IPS-15b (cell line): ENCODE results near the gene CNIH1.
A peak's percentile ranks its signal among the peaks of the same experiment; 100 is the strongest.

Experiments
- H3K27me3 ChIP-seq: one replicate; pipeline ENCODE4 v1.6.1; 2013; ENCODE audit warnings: low read length; ENCODE audit not compliant: control insufficient read depth, insufficient read depth
- H3K36me3 ChIP-seq: one replicate; pipeline ENCODE4 v1.6.1; 2013; ENCODE audit warnings: low read length; ENCODE audit not compliant: control insufficient read depth, insufficient read depth
- H3K4me1 ChIP-seq: one replicate; pipeline ENCODE4 v1.6.1; 2013; ENCODE audit warnings: mild to moderate bottlenecking, low read length; ENCODE audit not compliant: control insufficient read depth, insufficient read depth
- H3K4me3 ChIP-seq: one replicate; pipeline ENCODE4 v1.5.1; 2013; ENCODE audit warnings: low read depth, low read length
- H3K9ac ChIP-seq: one replicate; pipeline ENCODE4 v1.6.1; 2013; ENCODE audit warnings: low read depth, mild to moderate bottlenecking, low read length
- H3K9me3 ChIP-seq: one replicate; pipeline ENCODE4 v1.6.1; 2013; ENCODE audit warnings: mild to moderate bottlenecking, low read length; ENCODE audit not compliant: control insufficient read depth, insufficient read depth

Gene CNIH1

DNA sequence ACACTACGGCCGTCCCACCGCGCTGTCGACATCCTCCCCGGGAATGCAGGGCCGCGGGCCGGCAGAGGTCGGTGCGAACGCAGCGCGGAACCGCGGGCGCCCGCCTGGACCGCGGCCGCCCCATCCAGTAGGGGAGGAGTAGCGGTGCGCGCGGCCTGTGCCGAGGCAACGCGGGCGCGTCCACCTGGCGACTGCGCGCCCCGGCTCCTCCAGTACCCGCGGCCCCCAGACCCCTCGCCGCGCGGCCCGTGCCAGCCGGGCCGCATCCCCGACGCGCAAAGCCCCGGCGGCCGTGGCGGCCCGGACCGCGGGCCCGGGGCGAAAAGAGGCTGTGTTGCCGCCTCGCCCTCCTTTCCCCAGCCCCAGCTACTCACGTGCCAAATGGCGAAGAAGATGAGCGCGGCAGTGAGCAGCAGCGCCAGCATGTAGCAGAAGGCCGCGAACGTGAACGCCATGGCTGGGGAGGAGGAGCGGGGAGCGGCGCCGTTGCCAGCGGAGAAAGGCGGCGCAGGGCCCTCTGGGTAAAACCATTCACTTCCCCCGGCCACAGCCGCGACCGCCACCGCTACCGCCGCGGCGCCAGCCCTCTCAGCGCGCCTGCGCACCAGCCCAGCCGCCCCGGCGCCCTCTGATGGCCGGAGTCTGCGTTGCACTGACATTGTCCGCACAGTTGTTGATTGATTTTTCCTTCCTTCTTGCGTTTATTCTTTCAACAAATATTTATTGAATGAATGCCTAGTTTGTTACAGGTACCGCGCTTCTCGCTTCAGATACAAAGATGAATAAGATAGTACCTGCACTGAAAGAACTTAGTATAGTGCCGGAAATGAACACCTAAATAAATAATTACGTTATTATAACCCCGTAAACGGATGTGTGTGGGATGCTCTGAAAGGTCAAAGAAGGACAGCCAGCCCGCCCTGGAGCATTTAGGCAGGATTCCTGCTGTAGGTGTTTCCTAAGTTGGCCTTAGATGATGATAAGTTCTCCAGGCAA is at the start of gene CNIH1:
CNIH1 (minus strand) TSS at position 502 of the 996 bp plus-strand sequence; CDS start at position 455, 47 bp downstream.
- no peaks in the 10 kb centered on the region for H3K27me3 ChIP-seq
- H3K36me3 ChIP-seq: no peaks in the 10 kb centered on the region
- no peaks in the 10 kb centered on the region for H3K9me3 ChIP-seq
- H3K9ac ChIP-seq: peak within 1 kb of the TSS; percentile 76
- H3K4me1 ChIP-seq: peaks cover 14% of the 10 kb centered on the region
- peak within 1 kb of the TSS; percentile 62 for H3K4me3 ChIP-seq

DNA sequence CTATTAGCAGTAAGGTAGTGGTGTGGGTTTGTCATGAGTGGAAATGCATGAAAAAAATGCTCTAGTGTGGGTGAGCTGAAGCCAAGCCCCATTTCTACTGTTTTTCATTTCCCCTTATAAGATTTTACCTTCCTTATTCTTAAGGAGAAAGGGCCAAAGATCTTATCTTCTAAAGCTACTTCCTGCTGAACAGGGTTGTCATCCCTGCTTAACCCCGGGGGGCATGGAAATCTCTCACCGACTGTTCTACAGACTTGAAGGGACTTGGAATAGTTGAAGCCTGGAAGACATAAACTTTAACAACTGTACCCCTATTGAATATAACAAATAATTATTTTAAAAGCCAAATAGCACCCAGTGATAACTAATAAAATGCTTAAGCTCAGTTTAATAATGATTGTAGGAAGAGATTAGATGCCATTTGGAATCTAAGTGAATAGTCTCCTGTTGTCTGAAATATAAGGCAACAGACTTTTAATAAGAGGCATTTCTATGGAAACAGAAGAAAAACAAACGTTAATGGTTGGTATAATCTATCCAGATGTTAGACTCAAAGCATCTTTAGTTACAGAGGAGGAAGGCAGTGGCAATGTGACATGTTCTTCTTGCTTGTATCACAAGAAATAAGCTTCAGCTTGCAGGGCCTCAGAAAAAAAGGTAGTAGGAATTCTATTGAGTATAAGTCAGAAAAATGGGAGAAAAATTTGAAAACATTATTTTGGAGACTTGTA is 49.4 kb upstream of the CNIH1 start:
- Histone ChIP-seq H3K9me3 (no peaks in the 10 kb centered on the region), H3K36me3 (no peaks in the 10 kb centered on the region), H3K4me1 (peaks cover 10% of the 10 kb centered on the region), H3K27me3 (no peaks in the 10 kb centered on the region), H3K9ac (no peak overlapping the region), H3K4me3 (no peak overlapping the region)

DNA sequence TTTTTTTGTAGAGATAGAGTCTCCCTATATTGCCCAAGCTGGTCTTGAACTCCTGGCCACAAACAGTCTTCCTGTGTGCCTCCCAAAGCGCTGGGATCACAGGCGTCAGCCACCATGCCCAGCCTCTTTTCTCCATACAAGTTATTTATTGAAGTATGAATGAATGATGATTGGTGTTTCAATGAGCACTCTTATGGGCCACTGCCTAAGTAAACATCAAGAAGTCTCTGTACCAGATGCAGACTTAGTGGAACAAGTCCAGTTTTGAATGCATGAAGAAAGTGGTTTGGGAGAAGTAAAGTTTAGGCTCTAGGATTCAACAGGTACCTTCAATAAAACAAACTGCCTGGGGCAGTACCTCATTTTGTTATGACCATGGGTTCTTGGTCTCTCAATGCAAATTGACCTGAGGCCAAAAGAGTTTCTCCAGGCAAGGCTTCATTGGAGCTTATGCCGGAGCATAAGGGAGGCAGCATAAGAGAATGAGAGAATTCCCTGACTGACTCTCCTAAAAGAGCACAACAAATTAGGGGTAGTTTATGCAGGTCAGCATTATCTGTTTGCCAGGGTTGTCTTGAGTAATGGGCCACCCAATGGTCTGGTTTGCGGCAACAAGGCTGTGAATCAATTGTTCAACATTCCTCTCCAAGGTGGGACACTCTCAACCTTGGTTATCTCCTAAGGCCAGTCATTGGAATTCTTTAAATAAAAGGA is 48.7 kb upstream of the CNIH1 start:
- Histone ChIP-seq H3K9me3 (no peaks in the 10 kb centered on the region), H3K4me3 (peak overlapping the region; percentile 71), H3K4me1 (peaks cover 10% of the 10 kb centered on the region), H3K36me3 (no peaks in the 10 kb centered on the region), H3K27me3 (no peaks in the 10 kb centered on the region), H3K9ac (no peak overlapping the region)

DNA sequence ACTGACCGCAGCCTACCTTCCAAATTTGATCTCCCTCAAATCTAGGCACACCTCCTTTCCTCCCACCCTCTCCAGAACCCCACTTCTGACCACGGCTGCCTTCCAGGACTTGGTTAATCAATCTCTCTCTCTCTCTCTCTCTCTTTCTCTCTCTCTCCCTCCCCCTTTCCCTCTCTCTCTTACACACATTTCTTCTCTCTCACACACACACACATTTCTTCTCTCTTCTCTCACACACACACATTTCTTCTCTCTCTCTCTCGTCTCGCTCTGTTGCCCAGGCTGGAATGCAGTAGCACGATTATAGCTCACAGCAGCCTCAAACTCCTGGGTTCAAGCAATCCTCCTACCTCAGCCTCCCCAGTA is 48.1 kb upstream of the CNIH1 start:
- Histone ChIP-seq H3K9me3 (no peaks in the 10 kb centered on the region), H3K4me3 (peak overlapping the region; percentile 71), H3K9ac (peak overlapping the region; percentile 57), H3K36me3 (no peaks in the 10 kb centered on the region), H3K27me3 (no peaks in the 10 kb centered on the region), H3K4me1 (peaks cover 10% of the 10 kb centered on the region)

DNA sequence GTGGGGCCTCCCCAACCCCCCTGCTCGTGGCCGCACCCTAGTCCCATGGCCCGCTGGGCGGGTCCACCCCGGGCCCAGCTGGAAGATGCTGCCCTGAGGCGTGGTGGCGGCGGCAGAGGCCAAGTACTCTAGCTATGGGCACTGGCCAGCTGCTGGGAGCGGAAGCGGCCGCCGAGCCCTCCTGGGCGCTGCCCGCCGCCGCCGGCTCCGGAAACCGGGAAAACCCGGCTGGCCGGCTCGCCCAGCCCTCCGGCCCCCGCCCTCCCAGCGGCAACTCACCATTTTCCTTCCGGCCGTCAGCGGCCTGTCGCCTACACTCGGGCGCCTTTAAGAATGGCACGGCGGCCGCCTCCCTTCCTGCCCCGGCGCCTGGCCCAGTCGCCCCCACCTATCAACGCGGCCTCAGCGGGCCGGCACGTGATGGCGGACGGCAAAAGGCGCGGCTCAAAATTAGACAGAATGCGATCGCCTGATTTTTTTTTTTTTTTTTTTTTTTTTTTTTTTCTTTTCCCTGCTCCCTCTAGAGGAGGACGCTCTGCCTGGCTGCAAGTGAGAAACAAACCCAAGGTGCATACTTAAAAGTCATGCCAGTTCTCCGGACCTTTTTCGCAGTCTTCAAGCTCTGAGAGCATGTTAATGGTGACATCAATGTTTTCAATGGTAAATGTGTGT is 47.6 kb upstream of the CNIH1 start, which contains the start of gene GMFB:
GMFB (minus strand) TSS at position 335 of the 672 bp plus-strand sequence; CDS start at position 282, 53 bp downstream.
- no peaks in the 10 kb centered on the region for H3K9me3 ChIP-seq
- H3K4me1 ChIP-seq: peaks cover 10% of the 10 kb centered on the region
- peak within 1 kb of the TSS; percentile 67 for H3K9ac ChIP-seq
- H3K4me3 ChIP-seq: peak within 1 kb of the TSS; percentile 71
- H3K36me3 ChIP-seq: no peaks in the 10 kb centered on the region
- no peaks in the 10 kb centered on the region for H3K27me3 ChIP-seq

DNA sequence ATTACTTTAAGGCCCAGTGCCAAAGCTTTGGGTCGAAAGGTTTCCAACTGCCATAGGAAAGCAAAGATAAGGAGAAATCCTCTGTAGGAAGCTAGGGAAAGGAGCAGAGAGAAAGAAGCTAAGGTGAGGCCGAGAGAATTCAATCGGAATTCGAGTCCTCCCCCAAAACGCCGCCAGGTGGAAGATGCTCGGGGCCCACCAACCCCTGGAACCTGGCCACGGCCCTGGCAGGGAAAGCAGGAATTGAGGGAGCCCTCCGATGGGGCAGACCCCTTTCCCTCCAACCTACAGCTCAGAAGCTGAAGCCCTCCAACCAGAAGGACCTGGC is 47.1 kb upstream of the CNIH1 start:
- no peaks in the 10 kb centered on the region for H3K9me3 ChIP-seq
- no peaks in the 10 kb centered on the region for H3K36me3 ChIP-seq
- peaks cover 10% of the 10 kb centered on the region for H3K4me1 ChIP-seq
- H3K4me3 ChIP-seq: peak overlapping the region; percentile 71
- H3K27me3 ChIP-seq: no peaks in the 10 kb centered on the region
- peak overlapping the region; percentile 67 for H3K9ac ChIP-seq

DNA sequence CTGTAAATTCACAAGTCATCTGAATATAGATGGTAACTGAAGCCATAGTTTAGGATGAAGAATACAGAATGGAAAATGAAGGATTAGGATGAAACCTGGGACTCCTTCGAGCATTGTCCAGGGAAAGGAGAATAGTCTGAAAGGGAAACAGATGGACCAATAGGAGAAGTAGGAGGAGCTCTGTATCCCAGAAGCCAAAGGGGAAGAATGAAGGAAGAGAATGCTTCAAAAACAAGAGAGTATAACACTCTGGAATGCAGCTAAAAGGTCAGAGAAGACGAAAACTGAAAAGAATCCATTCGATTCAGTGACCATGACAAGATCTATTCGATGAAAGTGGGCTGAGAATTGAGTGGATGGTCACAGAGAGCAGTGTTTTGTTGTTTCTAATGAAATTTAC is 46.6 kb upstream of the CNIH1 start:
- Histone ChIP-seq H3K4me3 (peak overlapping the region; percentile 71), H3K9ac (no peak overlapping the region), H3K9me3 (no peaks in the 10 kb centered on the region), H3K4me1 (peaks cover 8% of the 10 kb centered on the region), H3K36me3 (no peaks in the 10 kb centered on the region), H3K27me3 (no peaks in the 10 kb centered on the region)

DNA sequence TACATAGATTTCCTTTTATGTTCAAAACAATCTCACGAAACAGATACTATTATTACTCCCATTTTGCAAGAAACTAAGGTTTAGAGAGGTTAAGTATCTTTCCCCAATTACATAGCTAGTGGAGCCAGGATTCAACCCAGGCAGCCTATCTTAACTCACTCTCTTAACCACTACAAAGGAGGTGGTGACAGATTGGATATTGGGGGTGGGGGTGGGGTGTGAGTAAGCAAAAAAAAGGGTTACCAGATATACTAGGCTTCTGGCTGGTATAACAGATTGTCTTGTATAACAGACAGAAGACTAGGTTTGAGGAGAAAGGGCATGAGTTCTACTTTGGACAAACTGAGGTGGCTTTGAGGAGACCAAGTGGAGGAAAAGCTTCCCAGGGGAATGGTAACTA is 45.5 kb upstream of the CNIH1 start:
- H3K9me3 ChIP-seq: no peaks in the 10 kb centered on the region
- no peak overlapping the region for H3K4me3 ChIP-seq
- no peak overlapping the region for H3K9ac ChIP-seq
- H3K36me3 ChIP-seq: no peaks in the 10 kb centered on the region
- H3K27me3 ChIP-seq: no peaks in the 10 kb centered on the region
- peaks cover 8% of the 10 kb centered on the region for H3K4me1 ChIP-seq

DNA sequence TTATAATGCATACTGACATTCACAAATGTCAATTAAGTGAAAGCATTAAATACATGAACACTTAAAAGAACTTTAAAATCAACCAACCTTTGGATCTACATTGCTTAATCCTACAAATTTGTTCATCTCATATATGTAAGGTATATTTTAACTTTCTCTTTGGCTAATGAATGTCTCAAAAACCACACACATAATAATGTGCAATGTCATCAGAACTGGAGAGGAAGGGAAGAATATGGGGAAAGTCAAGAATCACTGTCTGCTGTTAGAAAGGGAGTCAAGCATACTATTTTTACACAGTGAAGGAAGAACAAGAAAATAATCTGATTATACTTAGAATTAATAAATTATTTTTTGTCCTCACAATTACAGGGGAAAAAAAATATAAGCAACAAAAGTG is 42.7 kb upstream of the CNIH1 start:
- no peaks in the 10 kb centered on the region for H3K4me1 ChIP-seq
- H3K4me3 ChIP-seq: no peak overlapping the region
- H3K27me3 ChIP-seq: no peaks in the 10 kb centered on the region
- no peaks in the 10 kb centered on the region for H3K9me3 ChIP-seq
- no peak overlapping the region for H3K9ac ChIP-seq
- no peaks in the 10 kb centered on the region for H3K36me3 ChIP-seq

DNA sequence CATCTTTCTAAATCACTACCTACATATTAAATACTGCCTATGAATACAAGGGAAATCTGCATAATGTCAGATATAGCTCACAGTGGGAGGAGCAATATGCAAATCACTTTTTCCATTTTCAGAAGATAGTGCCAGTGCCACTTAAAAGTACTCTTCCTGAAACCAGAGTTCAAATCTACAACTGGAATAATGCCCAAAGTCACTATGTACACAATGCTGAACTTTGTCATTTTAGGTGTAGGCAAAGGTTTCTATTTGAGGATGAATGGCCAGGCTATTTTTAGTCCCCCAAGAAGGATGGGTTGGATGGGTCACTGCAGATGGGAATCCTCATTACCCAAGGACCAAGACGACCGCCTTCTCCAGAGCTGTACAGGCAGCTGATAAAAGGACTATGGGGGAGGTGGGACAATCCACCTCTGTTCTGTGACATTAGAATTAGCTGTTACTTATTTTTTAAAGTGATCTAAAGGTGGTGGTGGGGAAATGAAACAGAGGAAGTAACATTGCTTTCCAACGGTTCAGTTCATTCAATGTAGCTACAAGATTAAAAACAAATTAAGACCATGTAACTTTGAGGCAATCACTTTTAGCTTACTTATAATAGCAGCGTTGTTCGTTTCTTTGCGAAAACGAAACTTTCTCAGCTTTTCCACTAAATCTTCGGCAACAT is 42.0 kb upstream of the CNIH1 start:
- H3K4me3 ChIP-seq: no peak overlapping the region
- no peaks in the 10 kb centered on the region for H3K9me3 ChIP-seq
- H3K27me3 ChIP-seq: no peaks in the 10 kb centered on the region
- no peaks in the 10 kb centered on the region for H3K36me3 ChIP-seq
- no peaks in the 10 kb centered on the region for H3K4me1 ChIP-seq
- no peak overlapping the region for H3K9ac ChIP-seq

DNA sequence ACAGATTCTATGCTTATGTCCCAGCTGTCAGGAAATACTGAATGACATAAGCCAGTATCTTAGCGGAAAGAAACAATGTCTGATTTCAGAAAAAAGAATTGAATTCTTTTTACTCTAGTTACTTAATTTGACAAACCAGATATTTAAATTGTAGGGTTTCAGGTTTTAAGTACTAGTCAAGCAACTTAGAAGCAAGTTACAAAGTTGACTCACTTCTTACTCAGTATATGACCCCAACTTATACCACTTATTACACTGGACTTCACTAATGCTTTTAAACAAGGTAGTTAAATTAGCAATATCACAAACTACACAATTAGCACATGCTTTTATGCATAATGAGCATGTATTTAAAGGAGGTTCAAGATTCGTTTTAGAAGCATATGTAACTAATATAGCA is 40.5 kb upstream of the CNIH1 start:
- no peaks in the 10 kb centered on the region for H3K36me3 ChIP-seq
- H3K9ac ChIP-seq: no peak overlapping the region
- no peaks in the 10 kb centered on the region for H3K27me3 ChIP-seq
- H3K4me1 ChIP-seq: no peaks in the 10 kb centered on the region
- H3K4me3 ChIP-seq: no peak overlapping the region
- H3K9me3 ChIP-seq: no peaks in the 10 kb centered on the region
